Caco-2 (cell line): ENCODE data around the gene PLAU. TPM values are rescaled to one million over a fixed set of nuclear protein-coding genes. Genes with fewer than 3 reads are reported as not detected.

Experiments
- BruUV-seq: library from RNA; stranded (reverse); fragments of 400-500 nt; replicated peaks from 2 replicates; lab custom pipeline; 2021; lab: Mats Ljungman, UMichigan
- CTCF ChIA-PET: fragments of 300-600 bp; sonication (Branson Sonifier 250); formaldehyde crosslinking; loops from one replicate; lab custom pipeline; 2022; ENCODE audit warnings: antibody characterized with exemption; lab: Charles Lee
- POLR2A ChIA-PET: fragments of 300-600 bp; sonication (Branson Sonifier 250); formaldehyde crosslinking; loops from one replicate; lab custom pipeline; 2022; ENCODE audit warnings: antibody characterized with exemption; lab: Charles Lee
- DNase-seq, 2 experiments: peaks; one replicate each; pipeline versions ENCODE4 v3.0.0 to v3.0.0-alpha.2; 2020 to 2022
- H3K27me3 ChIP-seq: replicated peaks from 2 replicates; pipeline ENCODE4 v1.6.0; 2011; ENCODE audit warnings: low read length; ENCODE audit not compliant: control insufficient read depth, insufficient read depth
- H3K36me3 ChIP-seq: 2 replicates; pipeline ENCODE4 v1.5.1; 2011; ENCODE audit warnings: low read length; ENCODE audit not compliant: control insufficient read depth, insufficient read depth
- H3K4me1 ChIP-seq: fragments of 250-450 bp; sonication (Bioruptor Pico); 2 replicates; pipeline ENCODE4 v1.5.1; 2020; ENCODE audit warnings: mild to moderate bottlenecking
- H3K4me3 ChIP-seq: 2 replicates; pipeline ENCODE4 v1.5.1; 2011; ENCODE audit warnings: low read depth, mild to moderate bottlenecking, control low read depth, low read length
- H3K9me3 ChIP-seq: fragments of 250-450 bp; sonication (Bioruptor Pico); 2 replicates; pipeline ENCODE4 v1.5.1; 2020; ENCODE audit warnings: mild to moderate bottlenecking, moderate library complexity
- H3K27ac Mint-ChIP-seq: one replicate; pipeline ENCODE4 v1.8.0; 2022; ENCODE audit warnings: mixed read lengths; ENCODE audit not compliant: unreplicated experiment
- H3K27me3 Mint-ChIP-seq: one replicate; pipeline ENCODE4 v1.8.0; 2022; ENCODE audit warnings: mixed read lengths; ENCODE audit not compliant: insufficient read depth, unreplicated experiment
- H3K36me3 Mint-ChIP-seq: one replicate; pipeline ENCODE4 v1.8.0; 2022; ENCODE audit warnings: mild to moderate bottlenecking, mixed read lengths; ENCODE audit not compliant: insufficient read depth, unreplicated experiment
- H3K4me1 Mint-ChIP-seq: one replicate; pipeline ENCODE4 v1.8.0; 2022; ENCODE audit warnings: low read depth, mixed read lengths; ENCODE audit not compliant: unreplicated experiment
- H3K4me3 Mint-ChIP-seq: one replicate; pipeline ENCODE4 v1.8.0; 2022; ENCODE audit warnings: mild to moderate bottlenecking, moderate library complexity, mixed read lengths; ENCODE audit not compliant: unreplicated experiment
- H3K9me3 Mint-ChIP-seq: one replicate; pipeline ENCODE4 v1.8.0; 2022; ENCODE audit warnings: mixed read lengths; ENCODE audit not compliant: unreplicated experiment
- intact Hi-C: fragments of 100-400 bp; cut with micrococcal nuclease; formaldehyde crosslinking; loops from one replicate; pipeline ENCODE4 v1.10.0; 2022; ENCODE audit not compliant: unreplicated experiment
- total RNA-seq: library from RNA; stranded (reverse); gene quantifications from 2 replicates; pipeline ENCODE4 v1.2.3, GENCODE V29; 2022
- TF ChIP-seq, protein P1 (sequence below), 2 experiments: fragments of 200-600 bp in 1 of 2; IDR thresholded peaks; 1 replicate in 1 of 2; 2 replicates in 1 of 2; pipeline versions ENCODE4 v1.5.1 to v1.8.0; 2011 to 2022; ENCODE audit warnings: antibody characterized with exemption in 1 of 2, control low read depth in 1 of 2, inconsistent platforms in 1 of 2, low read depth in 1 of 2, low read length in 1 of 2, mild to moderate bottlenecking in 1 of 2, moderate library complexity in 1 of 2; ENCODE audit not compliant: insufficient read depth in 1 of 2, severe bottlenecking in 1 of 2, unreplicated experiment in 1 of 2

PLAU gene
- total RNA-seq, 1 experiment from 2014 or later, result 1.2 TPM

DNA sequence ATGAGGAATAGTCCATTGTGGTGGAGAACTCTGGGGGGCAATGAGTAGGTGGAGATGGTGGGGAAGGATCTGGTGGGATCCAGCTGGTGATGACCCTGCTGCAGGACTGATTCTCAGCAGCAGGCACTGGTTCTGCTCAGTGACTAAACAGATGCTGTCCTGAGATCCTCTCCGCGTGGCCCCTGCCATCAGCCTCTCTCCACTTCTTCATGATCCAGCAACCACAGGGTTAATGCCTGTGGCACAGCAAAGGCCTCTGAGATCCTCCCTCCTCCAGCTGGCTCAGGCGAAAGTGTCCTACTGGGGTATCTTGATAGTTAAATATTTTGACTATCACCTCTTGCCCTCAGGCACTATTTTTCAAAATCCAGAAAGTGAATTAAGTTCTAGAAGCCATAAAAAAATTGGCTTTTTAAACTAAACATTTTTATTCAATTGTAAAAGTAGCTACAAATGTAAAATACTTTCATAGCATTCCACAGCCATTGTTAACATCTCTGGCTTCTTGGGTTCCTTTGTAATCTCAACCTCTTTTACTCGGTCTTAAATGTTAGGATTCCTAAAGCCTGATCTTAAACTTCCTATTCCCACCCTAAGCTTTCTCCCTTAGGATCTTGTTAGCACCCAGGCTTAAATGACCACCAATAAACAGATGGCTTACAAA, 13.1 kb downstream of the PLAU start:
- intact Hi-C loops, result no loop called here
- TF ChIP-seq, protein P1, sequence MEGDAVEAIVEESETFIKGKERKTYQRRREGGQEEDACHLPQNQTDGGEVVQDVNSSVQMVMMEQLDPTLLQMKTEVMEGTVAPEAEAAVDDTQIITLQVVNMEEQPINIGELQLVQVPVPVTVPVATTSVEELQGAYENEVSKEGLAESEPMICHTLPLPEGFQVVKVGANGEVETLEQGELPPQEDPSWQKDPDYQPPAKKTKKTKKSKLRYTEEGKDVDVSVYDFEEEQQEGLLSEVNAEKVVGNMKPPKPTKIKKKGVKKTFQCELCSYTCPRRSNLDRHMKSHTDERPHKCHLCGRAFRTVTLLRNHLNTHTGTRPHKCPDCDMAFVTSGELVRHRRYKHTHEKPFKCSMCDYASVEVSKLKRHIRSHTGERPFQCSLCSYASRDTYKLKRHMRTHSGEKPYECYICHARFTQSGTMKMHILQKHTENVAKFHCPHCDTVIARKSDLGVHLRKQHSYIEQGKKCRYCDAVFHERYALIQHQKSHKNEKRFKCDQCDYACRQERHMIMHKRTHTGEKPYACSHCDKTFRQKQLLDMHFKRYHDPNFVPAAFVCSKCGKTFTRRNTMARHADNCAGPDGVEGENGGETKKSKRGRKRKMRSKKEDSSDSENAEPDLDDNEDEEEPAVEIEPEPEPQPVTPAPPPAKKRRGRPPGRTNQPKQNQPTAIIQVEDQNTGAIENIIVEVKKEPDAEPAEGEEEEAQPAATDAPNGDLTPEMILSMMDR (IDR thresholded peaks at IDR 0.05; ENCODE audit: insufficient read depth in 1 of 2, low read depth in 1 of 2, low read length in 1 of 2, severe bottlenecking in 1 of 2, unreplicated experiment in 1 of 2), result no peak

DNA sequence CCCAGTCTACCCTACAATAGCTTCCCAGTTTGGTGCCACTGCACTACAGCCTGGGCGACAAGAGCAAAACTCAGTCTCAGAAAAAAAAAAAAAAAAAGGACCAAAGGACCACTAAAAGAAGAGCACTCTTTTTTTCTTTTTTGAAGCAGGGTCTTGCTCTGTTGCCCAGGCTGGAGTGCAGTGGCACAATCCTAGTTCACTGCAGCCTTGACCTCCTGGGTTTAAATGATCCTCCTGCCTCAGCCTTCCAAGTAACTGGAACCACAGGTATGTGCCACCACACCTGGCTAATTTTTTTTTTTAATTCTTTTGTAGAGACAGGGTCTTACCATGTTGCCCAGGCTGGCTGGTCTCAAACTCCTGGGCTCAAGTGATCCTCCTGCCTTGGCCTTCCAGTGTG, 14.0 kb downstream of the PLAU start:
- peaks cover 6% of the 10 kb centered on the region for H3K4me1 Mint-ChIP-seq
- no peak for DNase-seq
- POLR2A ChIA-PET, result no interaction called here
- H3K36me3 Mint-ChIP-seq, result no peaks in the 10 kb centered on the region
- H3K4me3 Mint-ChIP-seq, result no peak overlapping the region
- Histone ChIP-seq H3K9me3 (no peaks in the 10 kb centered on the region), H3K36me3 (no peaks in the 10 kb centered on the region), H3K4me1 (no peaks in the 10 kb centered on the region), H3K4me3 (no peak overlapping the region), H3K27me3 (no peaks in the 10 kb centered on the region)
- no peak overlapping the region for H3K27ac Mint-ChIP-seq
- TF ChIP-seq, protein P1 (IDR thresholded peaks at IDR 0.05; ENCODE audit: insufficient read depth in 1 of 2, low read depth in 1 of 2, low read length in 1 of 2, severe bottlenecking in 1 of 2, unreplicated experiment in 1 of 2), result no peak
- no TSS peak for BruUV-seq
- CTCF ChIA-PET, result no interaction called here
- H3K27me3 Mint-ChIP-seq, result no peaks in the 10 kb centered on the region
- intact Hi-C loops, result no loop called here
- no peaks in the 10 kb centered on the region for H3K9me3 Mint-ChIP-seq

More for the DNA sequence above, 13.1 kb downstream of the PLAU start:
- ChIA-PET CTCF (interaction anchor here (1.0 kb wide), 1 partner anchor 102 kb away, joined by 3 read pairs; no protein-coding TSS in a partner anchor), POLR2A (no interaction called here)
- BruUV-seq, result no TSS peak
- Mint-ChIP-seq H3K27me3 (no peaks in the 10 kb centered on the region), H3K4me1 (peaks cover 6% of the 10 kb centered on the region), H3K4me3 (no peak overlapping the region), H3K27ac (no peak overlapping the region), H3K36me3 (no peaks in the 10 kb centered on the region), H3K9me3 (no peaks in the 10 kb centered on the region)
- Histone ChIP-seq H3K9me3 (no peaks in the 10 kb centered on the region), H3K4me3 (no peak overlapping the region), H3K27me3 (no peaks in the 10 kb centered on the region), H3K36me3 (no peaks in the 10 kb centered on the region), H3K4me1 (no peaks in the 10 kb centered on the region)
- DNase-seq, result no peak

DNA sequence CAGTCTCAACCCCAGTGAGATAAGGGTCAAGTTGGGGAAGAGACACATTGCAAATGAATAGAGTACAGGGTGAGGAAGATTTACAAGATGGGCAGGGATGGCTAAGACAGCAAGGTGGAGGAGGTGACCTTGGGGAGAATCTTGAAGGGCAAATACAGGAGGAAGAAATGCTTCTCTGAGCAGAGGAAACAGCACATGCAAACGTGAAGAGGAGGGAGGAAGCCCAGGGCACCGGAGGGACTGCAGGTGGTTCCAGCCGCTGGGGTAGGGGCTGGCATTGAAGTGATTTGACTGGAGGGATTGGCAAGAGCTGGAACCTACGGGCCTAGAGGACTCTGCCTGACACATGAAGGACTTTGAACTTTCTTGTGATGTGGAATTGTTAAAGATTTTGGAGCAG, 14.6 kb downstream of the PLAU start:
- CTCF ChIA-PET, result no interaction called here

More for the DNA sequence above, 14.6 kb downstream of the PLAU start:
- TF ChIP-seq, protein P1 (IDR thresholded peaks at IDR 0.05; ENCODE audit: insufficient read depth in 1 of 2, low read depth in 1 of 2, low read length in 1 of 2, severe bottlenecking in 1 of 2, unreplicated experiment in 1 of 2), result no peak
- Mint-ChIP-seq H3K9me3 (no peaks in the 10 kb centered on the region), H3K27me3 (no peaks in the 10 kb centered on the region), H3K4me1 (peaks cover 11% of the 10 kb centered on the region), H3K27ac (no peak overlapping the region), H3K36me3 (no peaks in the 10 kb centered on the region), H3K4me3 (no peak overlapping the region)
- H3K4me3 ChIP-seq, result no peak overlapping the region
- DNase-seq, result no peak
- H3K36me3 ChIP-seq, result no peaks in the 10 kb centered on the region
- intact Hi-C loops, result no loop called here
- no TSS peak for BruUV-seq
- no peaks in the 10 kb centered on the region for H3K9me3 ChIP-seq
- H3K4me1 ChIP-seq, result no peaks in the 10 kb centered on the region
- POLR2A ChIA-PET, result no interaction called here
- H3K27me3 ChIP-seq, result no peaks in the 10 kb centered on the region
